ENCODE results near the gene ATG10.

GRCh38 chr5:82204567-82204966 lies 232.7 kb downstream of the ATG10 start:
- TF ChIP-seq CTCF (IDR thresholded peaks at IDR 0.05) (no peak), POLR2A (IDR thresholded peaks at IDR 0.05) (no peak)
